GM18505 (cell line): ENCODE results near the gene FOXN3.

Experiments used
- ATAC-seq: cut with Tn5 transposase; IDR thresholded peaks from one replicate; pipeline ENCODE4 v1.9.1; 2021; ENCODE audit not compliant: unreplicated experiment
- POLR2A ChIP-seq: IDR thresholded peaks from 4 replicates; pipeline ENCODE4 v1.6.1; 2011; ENCODE audit warnings: borderline replicate concordance; ENCODE audit not compliant: insufficient read depth, insufficient read length; ENCODE audit errors: extremely low read depth

FOXN3 gene

GRCh38 chr14:89226801-89227495 lies 190.1 kb downstream of the FOXN3 start:
- ATAC-seq, result no peak
- no peak for TF ChIP-seq POLR2A

GRCh38 chr14:89225607-89226006 lies 191.4 kb downstream of the FOXN3 start:
- ATAC-seq, result no peak
- TF ChIP-seq POLR2A, result no peak

GRCh38 chr14:89221109-89221810 lies 195.8 kb downstream of the FOXN3 start:
- no peak for ATAC-seq
- TF ChIP-seq POLR2A, result no peak

DNA sequence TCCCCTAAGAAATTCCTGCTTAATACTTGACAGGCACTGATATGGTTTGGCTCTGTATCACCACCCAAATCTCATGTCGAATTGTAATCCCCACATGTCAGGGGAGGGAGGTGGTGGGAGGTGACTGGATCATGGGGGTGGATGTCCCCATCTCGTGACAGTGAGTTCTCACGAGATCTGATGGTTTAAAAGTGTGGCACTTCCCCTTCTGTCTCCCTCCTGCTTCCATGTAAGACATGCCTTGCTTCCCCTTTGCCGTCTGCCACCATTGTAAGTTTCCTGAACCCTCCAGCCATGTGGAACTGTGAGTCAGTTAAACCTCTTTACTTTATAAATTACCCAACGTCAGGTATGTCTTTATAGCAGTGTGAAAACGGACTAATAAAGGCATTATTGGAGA lies 198.0 kb downstream of the FOXN3 start:
- ATAC-seq, result no peak
- TF ChIP-seq POLR2A, result no peak

GRCh38 chr14:89217891-89218290 lies 199.1 kb downstream of the FOXN3 start:
- ATAC-seq, result no peak
- TF ChIP-seq POLR2A, result no peak

DNA sequence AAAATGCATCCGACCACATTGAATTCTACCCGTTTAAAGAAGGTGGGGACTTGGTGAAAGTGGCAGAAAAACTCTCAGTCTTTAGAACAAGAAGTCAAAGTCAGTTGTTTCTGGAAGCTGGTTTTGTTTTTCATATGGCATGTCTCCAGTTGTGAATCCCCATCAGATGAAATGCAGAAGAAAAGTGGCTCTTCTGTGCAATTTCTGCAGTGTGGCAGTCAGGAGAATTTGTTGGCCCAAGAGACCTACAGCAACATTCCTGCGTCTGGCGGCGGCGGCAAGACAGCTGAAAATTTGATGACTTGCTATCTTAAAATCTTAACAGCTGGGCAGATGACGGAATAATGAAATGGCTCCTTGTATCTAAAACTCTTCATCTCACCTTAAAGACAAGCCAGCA lies 201.5 kb downstream of the FOXN3 start:
- no peak for TF ChIP-seq POLR2A
- no peak for ATAC-seq

DNA sequence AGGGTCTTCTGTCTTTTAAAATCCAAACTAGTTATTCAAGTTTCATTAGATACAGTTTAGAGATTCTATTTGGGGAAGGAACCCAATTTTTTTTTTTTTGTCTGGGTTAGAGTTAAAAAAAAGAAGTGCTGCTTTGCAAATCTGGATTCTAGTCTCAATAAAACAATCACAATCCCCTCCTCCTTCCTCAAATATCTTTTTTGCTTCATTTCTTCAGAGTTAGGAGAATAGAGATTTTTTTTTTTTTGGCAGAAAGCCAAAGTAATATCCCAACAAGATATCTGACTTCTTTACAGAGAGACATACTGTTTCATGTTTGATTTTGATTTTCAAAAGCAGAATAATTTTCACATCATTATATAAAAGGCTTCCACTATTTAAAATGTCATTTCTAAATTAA lies 201.9 kb downstream of the FOXN3 start:
- no peak for ATAC-seq
- TF ChIP-seq POLR2A, result no peak

- no peak for TF ChIP-seq POLR2A
- no peak for ATAC-seq
Measured at GRCh38 chr14:89214221-89214965, 202.6 kb downstream of the FOXN3 start.

DNA sequence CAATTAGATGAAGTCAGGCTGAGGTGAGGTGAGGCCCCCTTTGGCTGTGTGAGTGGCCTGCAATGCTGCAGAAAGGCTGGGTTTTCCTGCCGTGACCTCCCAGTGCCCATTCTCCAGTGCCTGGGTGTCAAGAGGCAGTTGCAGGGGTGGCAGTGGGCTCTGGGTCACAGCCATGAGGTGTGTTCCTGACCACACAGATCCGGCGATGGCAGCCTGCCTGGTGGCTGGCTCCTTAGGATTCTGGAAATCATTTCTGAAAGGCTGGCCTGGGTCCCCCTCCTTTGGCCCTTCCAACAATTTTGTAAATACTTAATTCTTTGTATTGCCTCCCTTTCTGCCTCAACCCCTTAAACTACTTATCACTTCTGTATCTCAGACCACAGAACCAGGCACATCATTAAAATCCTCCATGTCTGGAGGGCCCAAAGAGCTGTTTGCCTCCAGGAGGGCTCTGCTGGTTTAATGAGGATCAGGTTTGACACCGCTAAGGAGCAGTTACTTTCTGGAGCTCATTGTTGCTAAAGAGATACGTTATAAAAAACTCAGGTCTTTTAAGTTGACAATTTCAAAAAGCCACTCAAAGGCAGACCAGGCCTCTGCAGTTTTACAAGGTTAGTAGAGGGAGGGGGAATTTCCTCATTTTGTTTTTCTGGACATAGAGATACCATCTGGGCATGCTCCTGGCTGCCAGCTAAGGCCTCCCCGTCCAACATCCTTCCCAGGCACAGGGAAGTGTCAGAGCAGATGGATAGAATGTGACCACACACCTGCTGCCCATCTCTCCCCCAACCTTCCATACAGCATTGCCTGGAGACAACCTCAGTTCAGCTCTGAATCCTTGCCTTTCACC lies 204.4 kb downstream of the FOXN3 start:
- TF ChIP-seq POLR2A, result no peak
- no peak for ATAC-seq

DNA sequence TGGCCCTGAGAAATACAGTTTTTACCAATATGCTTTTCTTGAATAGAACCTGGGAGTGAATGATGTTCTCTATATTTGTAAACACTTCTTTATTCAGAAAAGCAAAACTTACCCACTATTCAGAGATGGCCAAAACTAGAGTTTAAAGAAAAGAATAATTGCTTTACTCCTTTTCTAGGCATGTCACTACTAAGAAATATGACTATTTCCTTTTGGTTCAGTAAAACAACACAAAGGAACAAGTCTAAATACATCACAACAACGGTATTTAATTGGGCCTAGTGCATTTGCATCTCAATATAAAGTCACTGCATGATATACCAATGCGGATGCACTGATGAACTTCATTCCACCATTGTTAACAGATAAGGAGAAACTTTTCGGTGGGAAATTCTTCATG lies 207.5 kb downstream of the FOXN3 start:
- ATAC-seq, result no peak
- no peak for TF ChIP-seq POLR2A

DNA sequence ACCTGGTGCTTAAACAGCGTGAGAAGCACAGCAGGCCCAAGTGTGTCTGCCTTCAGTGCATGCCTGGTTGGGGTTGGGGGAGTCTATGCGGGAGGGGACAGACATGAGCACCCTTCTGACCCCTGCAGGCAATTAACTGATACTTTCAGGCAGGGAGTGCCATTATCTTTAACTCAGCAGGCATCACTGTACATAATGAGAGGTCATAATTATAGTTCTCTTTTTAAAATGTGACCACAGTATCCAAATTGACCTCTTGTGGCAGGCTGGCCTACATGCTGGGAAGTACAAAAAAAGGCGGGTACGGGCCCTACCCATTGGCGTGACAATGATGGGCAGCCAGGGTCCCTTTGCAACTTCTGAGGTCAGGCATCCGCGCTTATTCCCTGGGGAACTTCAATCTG lies 209.1 kb downstream of the FOXN3 start:
- ATAC-seq, result no peak
- no peak for TF ChIP-seq POLR2A

DNA sequence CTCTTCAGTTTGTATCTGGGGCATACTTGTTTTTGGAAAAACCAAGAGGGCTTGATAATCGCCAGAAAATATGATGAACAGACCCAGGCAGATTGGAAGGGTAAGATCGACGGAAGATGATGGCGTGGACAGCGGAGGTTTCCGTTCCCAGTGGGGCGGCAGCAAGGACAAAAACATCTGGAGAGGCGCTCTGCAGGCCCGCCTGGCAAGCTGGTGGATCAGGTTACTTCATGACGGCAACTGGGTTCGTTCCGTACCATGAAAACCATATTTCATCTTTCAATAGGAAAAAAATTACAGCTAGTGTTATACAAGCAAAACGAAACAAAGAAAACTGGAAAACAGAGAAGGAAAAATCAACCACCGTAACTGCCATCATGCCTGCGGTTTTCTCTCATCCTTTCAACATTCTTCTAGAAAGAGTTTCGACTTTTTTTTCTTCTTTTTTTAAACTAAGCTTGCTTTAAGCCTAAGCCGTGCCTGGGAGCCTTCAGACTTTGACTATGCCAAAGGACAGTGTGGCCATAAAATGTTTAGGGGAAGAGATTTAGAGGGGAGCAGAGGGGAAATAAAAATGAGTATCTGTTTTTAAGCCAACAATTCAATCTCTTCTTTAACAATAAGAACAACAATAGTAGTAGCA lies 210.5 kb downstream of the FOXN3 start:
- no peak for ATAC-seq
- TF ChIP-seq POLR2A, result no peak
